Sigmoid colon (tissue), 4 donors: ENCODE data around the gene ATF4.

Experiments used
- CTCF ChIP-seq, 4 experiments: fragments of 450-650 bp in 3 of 4; fragments of 200-600 bp in 1 of 4; IDR thresholded peaks; one replicate each; pipeline ENCODE4 v1.5.1; 2016 to 2019; ENCODE audit warnings: antibody characterized with exemption in 4 of 4, mild to moderate bottlenecking in 3 of 4, moderate library complexity in 2 of 4
- POLR2A ChIP-seq, 2 donors: fragments of 450-650 bp; IDR thresholded peaks; one replicate each; pipeline ENCODE4 v1.6.1; 2016; ENCODE audit warnings: antibody characterized with exemption in 2 of 2, mild to moderate bottlenecking in 2 of 2, moderate library complexity in 2 of 2
- POLR2AphosphoS5 ChIP-seq, 4 donors: sonication (generic); formaldehyde crosslinking; IDR thresholded peaks; one replicate each; pipeline ENCODE4 v1.6.1; 2017; ENCODE audit warnings: antibody characterized with exemption in 4 of 4

- no peak for TF ChIP-seq CTCF (IDR thresholded peaks at IDR 0.05)
- no peak for TF ChIP-seq POLR2AphosphoS5 (IDR thresholded peaks at IDR 0.05)
- no peak for TF ChIP-seq POLR2A (IDR thresholded peaks at IDR 0.05)
Measured at GRCh38 chr22:39527481-39527961, 7.2 kb downstream of the ATF4 start.
